ENCODE data around the gene GLI3.

GLI3 gene

DNA sequence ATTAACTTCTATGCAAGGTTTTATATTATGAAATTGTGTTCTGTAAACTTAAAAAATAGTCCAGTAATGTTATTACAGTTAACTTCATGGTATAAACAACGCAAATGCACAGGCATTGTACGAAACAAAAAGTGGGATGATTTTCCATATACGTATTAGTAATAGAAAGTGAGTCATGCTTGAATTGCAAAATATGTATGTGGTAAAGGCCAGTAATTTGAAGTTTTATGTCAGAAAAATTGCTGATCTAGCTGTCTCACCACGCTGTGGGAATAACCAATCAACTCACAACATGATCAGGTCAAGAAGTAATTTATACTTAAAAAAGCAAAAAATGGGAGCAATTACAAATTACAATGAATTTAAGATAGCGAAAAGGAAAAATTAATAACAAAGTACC, 37.0 kb upstream of the GLI3 start:
- no peaks in the 10 kb centered on the region for H3K36me3 ChIP-seq (replicated peaks; ENCODE audit: low read depth, low read length)

DNA sequence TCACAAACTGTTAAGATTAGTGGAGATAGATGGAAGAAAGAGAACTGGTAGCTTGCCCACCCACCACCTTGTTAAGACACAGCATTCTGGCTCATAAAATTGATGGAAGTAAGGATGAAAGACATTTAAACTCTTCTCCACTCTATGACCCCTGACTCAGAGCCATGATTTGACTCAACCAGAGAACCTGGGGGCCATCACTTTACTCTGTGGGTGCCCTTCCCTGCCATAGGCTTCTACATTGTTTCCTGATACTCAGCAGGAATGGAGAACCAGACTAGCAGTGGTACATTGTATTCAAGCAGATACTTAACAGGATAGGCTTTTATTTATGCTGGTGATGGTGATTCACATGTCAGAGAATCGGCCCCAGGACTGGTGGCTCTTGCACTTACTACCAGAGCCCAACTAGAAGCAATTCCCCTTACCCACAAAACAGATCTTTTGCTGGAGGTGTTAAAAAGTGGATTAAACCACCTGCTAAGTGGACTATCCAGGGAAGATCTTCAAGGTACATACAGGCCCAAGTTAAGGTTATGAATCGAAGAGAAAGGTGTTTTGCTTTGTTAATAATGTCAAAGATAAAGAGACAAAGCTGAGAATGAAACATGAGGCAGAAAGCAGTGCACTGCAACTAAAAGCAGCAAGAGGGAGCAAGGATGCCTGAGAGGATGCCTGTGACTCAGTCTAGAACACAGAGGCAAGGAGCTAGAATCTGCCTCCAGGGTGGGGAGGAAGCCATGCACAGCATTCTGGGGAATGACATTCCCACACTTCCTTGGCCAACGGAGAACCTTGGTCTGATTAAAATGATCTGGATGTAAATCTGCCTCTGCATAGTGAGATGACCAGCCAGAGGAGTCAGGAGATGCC, 36.0 kb upstream of the GLI3 start:
- Histone ChIP-seq H3K27me3 (ENCODE audit: low read depth, low read length) (no peaks in the 10 kb centered on the region; the same call in 1 of the 2 replicates), H3K4me3 (ENCODE audit: low read length) (no peak overlapping the region), H4K20me1 (ENCODE audit: insufficient read depth, low read length) (no peaks in the 10 kb centered on the region), H3K4me2 (ENCODE audit: low read length) (no peak overlapping the region), H3K4me1 (ENCODE audit: low read length) (peaks cover 32% of the 10 kb centered on the region), H2AFZ (ENCODE audit: low read depth, low read length) (no peak overlapping the region), H3K79me2 (ENCODE audit: low read length) (no peaks in the 10 kb centered on the region), H3K9ac (ENCODE audit: low read length) (no peak overlapping the region), H3K9me3 (ENCODE audit: insufficient read depth, low read length) (no peaks in the 10 kb centered on the region), H3K36me3 (replicated peaks; ENCODE audit: low read depth, low read length) (no peaks in the 10 kb centered on the region), H3K27ac (ENCODE audit: low read length) (no peak overlapping the region)
- TF ChIP-seq EZH2phosphoT487 (IDR thresholded peaks at IDR 0.05; ENCODE audit: low read depth): no peak
- TF ChIP-seq, protein P1, sequence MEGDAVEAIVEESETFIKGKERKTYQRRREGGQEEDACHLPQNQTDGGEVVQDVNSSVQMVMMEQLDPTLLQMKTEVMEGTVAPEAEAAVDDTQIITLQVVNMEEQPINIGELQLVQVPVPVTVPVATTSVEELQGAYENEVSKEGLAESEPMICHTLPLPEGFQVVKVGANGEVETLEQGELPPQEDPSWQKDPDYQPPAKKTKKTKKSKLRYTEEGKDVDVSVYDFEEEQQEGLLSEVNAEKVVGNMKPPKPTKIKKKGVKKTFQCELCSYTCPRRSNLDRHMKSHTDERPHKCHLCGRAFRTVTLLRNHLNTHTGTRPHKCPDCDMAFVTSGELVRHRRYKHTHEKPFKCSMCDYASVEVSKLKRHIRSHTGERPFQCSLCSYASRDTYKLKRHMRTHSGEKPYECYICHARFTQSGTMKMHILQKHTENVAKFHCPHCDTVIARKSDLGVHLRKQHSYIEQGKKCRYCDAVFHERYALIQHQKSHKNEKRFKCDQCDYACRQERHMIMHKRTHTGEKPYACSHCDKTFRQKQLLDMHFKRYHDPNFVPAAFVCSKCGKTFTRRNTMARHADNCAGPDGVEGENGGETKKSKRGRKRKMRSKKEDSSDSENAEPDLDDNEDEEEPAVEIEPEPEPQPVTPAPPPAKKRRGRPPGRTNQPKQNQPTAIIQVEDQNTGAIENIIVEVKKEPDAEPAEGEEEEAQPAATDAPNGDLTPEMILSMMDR (IDR thresholded peaks at IDR 0.05; ENCODE audit: low read depth, low read length): peak; percentile 35

More for the DNA sequence above, 37.0 kb upstream of the GLI3 start:
- H3K4me1 ChIP-seq (ENCODE audit: low read length): peaks cover 41% of the 10 kb centered on the region
- H3K4me2 ChIP-seq (ENCODE audit: low read length): no peak overlapping the region
- H3K9me3 ChIP-seq (ENCODE audit: insufficient read depth, low read length): no peaks in the 10 kb centered on the region
- H3K27ac ChIP-seq (ENCODE audit: low read length): no peak overlapping the region
- no peaks in the 10 kb centered on the region; the same call in 1 of the 2 replicates for H3K27me3 ChIP-seq (ENCODE audit: low read depth, low read length)
- H3K4me3 ChIP-seq (ENCODE audit: low read length): no peak overlapping the region
- H3K9ac ChIP-seq (ENCODE audit: low read length): no peak overlapping the region
- no peaks in the 10 kb centered on the region for H4K20me1 ChIP-seq (ENCODE audit: insufficient read depth, low read length)
- no peak overlapping the region for H2AFZ ChIP-seq (ENCODE audit: low read depth, low read length)
- TF ChIP-seq, protein P1 (IDR thresholded peaks at IDR 0.05; ENCODE audit: low read depth, low read length): no peak
- TF ChIP-seq EZH2phosphoT487 (IDR thresholded peaks at IDR 0.05; ENCODE audit: low read depth): no peak
- H3K79me2 ChIP-seq (ENCODE audit: low read length): no peaks in the 10 kb centered on the region

DNA sequence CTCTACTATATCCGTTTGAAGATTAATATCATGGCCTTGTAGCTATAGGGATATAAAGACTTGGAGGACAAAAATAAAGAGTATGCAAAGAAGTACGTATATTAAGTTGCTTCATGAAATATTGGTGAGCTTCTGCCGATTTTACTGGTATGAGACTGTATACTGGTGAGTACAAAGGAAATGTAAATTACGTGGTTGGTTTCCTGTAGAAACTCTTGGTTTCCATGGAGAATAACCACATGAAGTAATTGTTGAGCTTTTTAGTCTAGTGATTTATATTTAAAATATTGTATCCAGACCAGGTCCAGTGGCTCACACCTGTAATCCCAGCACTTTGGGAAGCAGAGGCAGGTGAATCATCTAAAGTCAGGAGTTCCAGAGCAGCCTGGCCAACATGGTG, 32.2 kb upstream of the GLI3 start:
- Histone ChIP-seq H4K20me1 (ENCODE audit: insufficient read depth, low read length) (no peaks in the 10 kb centered on the region), H3K27me3 (ENCODE audit: low read depth, low read length) (no peaks in the 10 kb centered on the region), H3K36me3 (replicated peaks; ENCODE audit: low read depth, low read length) (no peaks in the 10 kb centered on the region), H3K4me1 (ENCODE audit: low read length) (no peaks in the 10 kb centered on the region), H3K27ac (ENCODE audit: low read length) (no peak overlapping the region), H3K4me3 (ENCODE audit: low read length) (no peak overlapping the region), H3K4me2 (ENCODE audit: low read length) (no peak overlapping the region), H2AFZ (ENCODE audit: low read depth, low read length) (no peak overlapping the region), H3K9me3 (ENCODE audit: insufficient read depth, low read length) (no peaks in the 10 kb centered on the region), H3K9ac (ENCODE audit: low read length) (no peak overlapping the region), H3K79me2 (ENCODE audit: low read length) (no peaks in the 10 kb centered on the region)
- TF ChIP-seq, protein P1 (IDR thresholded peaks at IDR 0.05; ENCODE audit: low read depth, low read length): no peak
- TF ChIP-seq EZH2phosphoT487 (IDR thresholded peaks at IDR 0.05; ENCODE audit: low read depth): no peak

DNA sequence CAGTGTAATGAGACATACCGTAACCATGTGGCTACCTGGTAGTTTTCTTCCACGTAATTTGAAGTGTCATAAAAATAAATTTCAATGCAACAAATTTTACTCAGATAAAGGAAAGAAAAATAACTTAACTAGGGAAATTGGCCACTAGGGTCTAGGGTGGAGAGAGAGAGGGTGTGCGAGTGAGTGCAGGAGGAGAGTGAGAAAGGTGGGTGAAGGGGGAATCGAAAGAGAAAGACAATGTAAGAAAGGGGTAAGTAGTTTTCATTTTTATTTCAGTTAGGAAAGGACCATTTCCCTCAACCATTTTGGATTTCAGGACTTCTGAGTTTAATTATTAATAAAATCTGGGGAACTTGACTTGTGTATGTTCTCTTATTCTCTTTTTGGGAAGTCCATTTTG, 27.7 kb upstream of the GLI3 start:
- Histone ChIP-seq H3K79me2 (ENCODE audit: low read length) (no peaks in the 10 kb centered on the region), H3K9me3 (ENCODE audit: insufficient read depth, low read length) (no peaks in the 10 kb centered on the region), H3K27ac (ENCODE audit: low read length) (no peak overlapping the region), H3K36me3 (replicated peaks; ENCODE audit: low read depth, low read length) (no peaks in the 10 kb centered on the region), H4K20me1 (ENCODE audit: insufficient read depth, low read length) (no peaks in the 10 kb centered on the region), H3K27me3 (ENCODE audit: low read depth, low read length) (no peaks in the 10 kb centered on the region), H3K4me1 (ENCODE audit: low read length) (no peaks in the 10 kb centered on the region), H2AFZ (ENCODE audit: low read depth, low read length) (no peak overlapping the region), H3K4me2 (ENCODE audit: low read length) (no peak overlapping the region), H3K4me3 (ENCODE audit: low read length) (no peak overlapping the region), H3K9ac (ENCODE audit: low read length) (no peak overlapping the region)
- TF ChIP-seq, protein P1 (IDR thresholded peaks at IDR 0.05; ENCODE audit: low read depth, low read length): no peak
- TF ChIP-seq EZH2phosphoT487 (IDR thresholded peaks at IDR 0.05; ENCODE audit: low read depth): no peak

All from OCI-LY3 (cell line).